Measurements from ENCODE around the gene HTT. TPM values are rescaled to one million over a fixed set of nuclear protein-coding genes. Genes with fewer than 3 reads are reported as not detected.

The HTT gene
- total RNA-seq, 6 experiments from 2014 or later: 25.5 to 37.8 (median 30.3) TPM

DNA sequence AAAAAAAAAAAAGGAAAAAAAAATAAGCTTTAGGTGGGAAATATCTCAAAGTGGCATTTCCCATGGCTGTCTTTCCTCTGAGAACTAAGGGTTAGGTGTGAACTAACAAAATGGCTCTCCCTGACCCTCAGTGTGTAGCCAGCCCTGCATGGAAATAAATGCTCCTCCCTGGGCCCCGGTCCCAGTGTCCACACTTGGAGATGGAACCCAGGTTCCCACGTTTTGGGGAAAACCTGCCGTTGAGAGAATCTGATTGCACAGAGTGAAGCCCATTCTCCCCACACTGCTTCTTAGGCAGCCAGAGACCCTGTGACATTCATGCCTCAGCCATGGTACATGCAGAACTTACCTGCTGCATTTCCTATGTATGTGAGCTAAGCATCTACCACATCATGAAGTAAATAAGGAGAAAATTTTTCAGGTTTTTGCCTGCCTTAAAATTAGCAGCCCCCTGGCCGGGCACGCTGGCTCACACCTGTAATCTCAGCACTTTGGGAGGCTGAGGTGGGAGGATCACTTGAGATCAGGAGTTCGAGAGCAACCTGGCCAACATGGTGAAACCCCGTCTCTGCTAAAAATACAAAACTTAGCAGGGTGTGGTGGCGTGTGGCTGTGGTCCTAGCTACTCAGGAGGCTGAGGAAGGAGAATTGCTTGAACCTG is 34.6 kb upstream of the HTT start:
- intact Hi-C loops (cut with DNase I): loop anchor here in 1 of 2 donors (10.0 kb wide), 2 partner anchors 65 to 275 kb away; no protein-coding TSS in a partner anchor

DNA sequence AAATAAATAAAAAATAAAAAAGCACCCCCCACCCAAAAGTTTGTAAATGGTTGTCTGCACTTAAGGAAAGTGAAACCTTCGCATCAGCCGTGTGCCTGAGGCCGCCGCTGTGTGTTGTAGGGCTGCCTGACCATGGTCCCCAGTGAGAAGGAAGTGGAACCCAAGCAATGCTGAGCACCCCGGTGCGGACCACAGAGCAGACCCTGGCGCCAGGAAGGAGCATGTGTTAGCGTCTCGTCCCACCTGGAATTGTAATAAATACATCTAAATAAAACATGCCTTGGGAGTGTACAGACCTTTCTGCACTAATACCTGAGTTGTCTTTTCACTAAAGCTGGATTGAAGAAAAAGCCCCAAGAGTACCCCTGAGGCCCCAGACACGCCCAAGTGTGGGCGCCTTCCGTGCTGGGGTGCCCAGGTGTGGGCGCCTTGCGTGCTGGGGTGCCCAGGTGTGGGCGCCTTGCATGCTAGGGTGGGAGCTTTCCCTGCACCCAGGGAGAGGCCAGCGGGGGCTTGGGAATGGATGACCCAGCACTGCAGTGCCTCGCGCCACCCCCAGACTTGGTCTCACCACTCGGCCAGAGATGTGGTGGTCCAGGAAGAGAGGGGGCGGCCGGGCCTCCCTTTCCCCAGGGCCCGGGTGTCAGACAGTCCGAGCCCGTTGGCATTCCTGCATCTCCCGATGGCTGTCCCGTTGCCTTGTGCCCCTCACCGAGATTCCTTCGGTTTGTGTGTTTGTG is 33.9 kb upstream of the HTT start:
- Histone ChIP-seq H3K27me3 (no peaks in the 10 kb centered on the region), H3K27ac (no peak overlapping the region), H3K9me3 (no peaks in the 10 kb centered on the region), H3K36me3 (no peaks in the 10 kb centered on the region), H3K4me3 (peak overlapping the region in 2 of 3 donors; percentile 47 to 55), H3K4me1 (peaks cover 0 to 10% (median 0%) of the 10 kb centered on the region in 4 donors)
- intact Hi-C loops (cut with DNase I): no loop called here
- WGBS (ENCODE audit: insufficient coverage, low coverage, low lambda C conversion rate, missing lambda C conversion rate): 86% methylated on average over 7 of the region's 28 CpGs
- no peak for TF ChIP-seq POLR2A (IDR thresholded peaks at IDR 0.05)
- TF ChIP-seq, protein P1, sequence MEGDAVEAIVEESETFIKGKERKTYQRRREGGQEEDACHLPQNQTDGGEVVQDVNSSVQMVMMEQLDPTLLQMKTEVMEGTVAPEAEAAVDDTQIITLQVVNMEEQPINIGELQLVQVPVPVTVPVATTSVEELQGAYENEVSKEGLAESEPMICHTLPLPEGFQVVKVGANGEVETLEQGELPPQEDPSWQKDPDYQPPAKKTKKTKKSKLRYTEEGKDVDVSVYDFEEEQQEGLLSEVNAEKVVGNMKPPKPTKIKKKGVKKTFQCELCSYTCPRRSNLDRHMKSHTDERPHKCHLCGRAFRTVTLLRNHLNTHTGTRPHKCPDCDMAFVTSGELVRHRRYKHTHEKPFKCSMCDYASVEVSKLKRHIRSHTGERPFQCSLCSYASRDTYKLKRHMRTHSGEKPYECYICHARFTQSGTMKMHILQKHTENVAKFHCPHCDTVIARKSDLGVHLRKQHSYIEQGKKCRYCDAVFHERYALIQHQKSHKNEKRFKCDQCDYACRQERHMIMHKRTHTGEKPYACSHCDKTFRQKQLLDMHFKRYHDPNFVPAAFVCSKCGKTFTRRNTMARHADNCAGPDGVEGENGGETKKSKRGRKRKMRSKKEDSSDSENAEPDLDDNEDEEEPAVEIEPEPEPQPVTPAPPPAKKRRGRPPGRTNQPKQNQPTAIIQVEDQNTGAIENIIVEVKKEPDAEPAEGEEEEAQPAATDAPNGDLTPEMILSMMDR (IDR thresholded peaks at IDR 0.05): no peak
- DNase-seq (peak in 1 of 3 donors; percentile 25), ATAC-seq (no peak)

More for the DNA sequence above, 34.6 kb upstream of the HTT start:
- Histone ChIP-seq H3K27me3 (no peaks in the 10 kb centered on the region), H3K9me3 (no peaks in the 10 kb centered on the region), H3K4me3 (no peak overlapping the region), H3K36me3 (no peaks in the 10 kb centered on the region), H3K27ac (no peak overlapping the region), H3K4me1 (peaks cover 0 to 10% (median 0%) of the 10 kb centered on the region in 4 donors)
- WGBS (ENCODE audit: insufficient coverage, low coverage, low lambda C conversion rate, missing lambda C conversion rate): 90% methylated on average over 5 of the region's 8 CpGs
- DNase-seq (no peak), ATAC-seq (no peak)
- TF ChIP-seq POLR2A (IDR thresholded peaks at IDR 0.05): no peak

DNA sequence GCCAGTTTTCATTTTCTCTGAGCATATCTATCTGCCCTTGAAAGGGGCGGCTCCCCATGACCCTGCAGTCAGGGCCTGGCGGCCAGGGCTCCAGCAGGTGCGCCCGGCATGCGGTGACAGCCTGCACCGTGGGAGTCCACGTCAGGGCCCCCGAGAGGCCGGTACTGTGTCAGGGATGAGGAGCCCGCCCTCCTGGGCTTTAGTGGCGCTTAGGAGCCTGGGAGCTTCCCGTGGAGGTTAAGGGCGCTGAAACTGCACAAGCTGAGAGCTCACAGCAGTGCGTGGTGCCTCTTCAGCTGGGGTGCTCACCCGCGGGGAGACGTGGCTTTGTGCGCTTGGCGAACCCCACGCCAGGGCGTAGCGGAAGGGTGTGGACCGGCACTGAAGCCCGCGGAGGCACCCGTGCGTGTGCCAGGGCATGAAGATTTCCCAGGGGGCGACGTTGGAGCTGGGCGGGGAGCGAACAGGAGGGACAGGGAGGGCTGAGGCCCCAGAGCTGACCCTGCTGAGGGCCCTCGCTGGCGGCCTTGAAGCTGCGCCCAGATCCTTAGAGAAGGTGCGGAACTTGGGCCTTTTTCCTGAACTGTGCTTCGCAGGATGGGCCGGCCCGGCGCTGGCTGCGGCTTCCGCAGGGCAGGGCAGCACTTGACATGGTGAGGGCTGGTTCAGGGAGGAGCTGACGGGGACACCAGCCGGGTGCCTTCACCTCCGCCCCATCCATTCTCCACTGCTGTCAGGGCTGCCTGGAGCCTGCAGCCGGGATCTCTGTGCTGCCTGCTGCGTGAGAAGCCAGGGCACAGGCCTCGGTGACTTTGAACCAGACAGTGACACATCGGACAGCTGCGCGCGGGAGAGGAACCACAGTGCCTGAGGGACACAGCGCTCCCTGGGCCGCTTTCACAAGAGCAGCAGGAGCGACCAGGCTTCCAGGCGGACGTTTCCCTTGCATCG is 33.0 kb upstream of the HTT start:
- ATAC-seq: peak; percentile 74 to 83 (median 76)
- no peaks in the 10 kb centered on the region for H3K9me3 ChIP-seq
- TF ChIP-seq, protein P1 (IDR thresholded peaks at IDR 0.05): peak in 1 of 4 donors; percentile 3
- TF ChIP-seq POLR2A (IDR thresholded peaks at IDR 0.05): peak; percentile 49
- peak overlapping the region in 2 of 3 donors; percentile 31 to 65 for H3K27ac ChIP-seq
- H3K27me3 ChIP-seq: no peaks in the 10 kb centered on the region
- intact Hi-C loops (cut with DNase I): no loop called here
- H3K36me3 ChIP-seq: no peaks in the 10 kb centered on the region
- peak; percentile 71 to 81 (median 77) for DNase-seq
- H3K4me1 ChIP-seq: peaks cover 0 to 10% (median 0%) of the 10 kb centered on the region in 4 donors
- 26% methylated on average over 20 of the region's 57 CpGs for WGBS (ENCODE audit: insufficient coverage, low coverage, low lambda C conversion rate, missing lambda C conversion rate)
- peak overlapping the region; percentile 47 to 55 (median 55) for H3K4me3 ChIP-seq

DNA sequence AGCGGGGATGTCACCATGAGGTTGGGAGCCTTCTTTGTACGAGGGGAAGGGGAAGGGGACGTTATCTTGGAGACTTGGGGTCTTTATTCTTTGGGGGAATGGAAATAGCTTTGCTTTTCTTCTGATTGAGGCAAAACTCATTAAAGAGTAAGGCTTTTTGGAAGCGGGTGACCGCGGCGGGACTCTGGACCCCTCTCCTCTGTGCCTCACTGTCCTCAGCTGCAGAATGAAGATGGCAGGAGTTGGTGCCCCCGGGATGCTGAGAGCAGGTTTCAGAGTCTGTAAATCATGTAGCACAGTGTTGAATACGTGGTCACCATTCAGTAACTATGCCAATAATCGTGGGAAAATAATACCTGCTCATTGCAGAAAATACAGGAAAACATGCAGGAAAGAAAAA is 32.3 kb upstream of the HTT start:
- peak overlapping the region in 2 of 3 donors; percentile 31 to 65 for H3K27ac ChIP-seq
- no peak for DNase-seq
- intact Hi-C loops (cut with DNase I): no loop called here
- ATAC-seq: no peak
- no peak for TF ChIP-seq POLR2A (IDR thresholded peaks at IDR 0.05)
- TF ChIP-seq, protein P1 (IDR thresholded peaks at IDR 0.05): no peak
- no peaks in the 10 kb centered on the region for H3K27me3 ChIP-seq
- no peaks in the 10 kb centered on the region for H3K9me3 ChIP-seq
- WGBS (ENCODE audit: insufficient coverage, low coverage, low lambda C conversion rate, missing lambda C conversion rate): 30% methylated on average over 4 of the region's 10 CpGs
- H3K4me3 ChIP-seq: peak overlapping the region; percentile 47 to 55 (median 55)
- H3K4me1 ChIP-seq: peaks cover 0 to 10% (median 0%) of the 10 kb centered on the region in 4 donors
- no peaks in the 10 kb centered on the region for H3K36me3 ChIP-seq
